Neural cell (in vitro differentiated cells): ENCODE data around the gene ASTN1. TPM values are rescaled to one million over a fixed set of nuclear protein-coding genes. Genes with fewer than 3 reads are reported as not detected.

Experiments used
- H2AFZ ChIP-seq: fragments of 200-600, 300-800 bp; sonication (generic), shearing (Covaris generic); 2 replicates; pipeline ENCODE4 v1.6.0; 2014; ENCODE audit warnings: low read depth, mild to moderate bottlenecking, antibody characterized with exemption, low read length, moderate library complexity
- H3F3A ChIP-seq: fragments of 200-600 bp; shearing (Covaris generic); 2 replicates; pipeline ENCODE4 v1.6.1; 2016; ENCODE audit warnings: mild to moderate bottlenecking, moderate library complexity, mixed read lengths, antibody characterized with exemption, low read length; ENCODE audit not compliant: insufficient read depth, poor library complexity, severe bottlenecking
- H3K27ac ChIP-seq: fragments of 200-600, 300-800 bp; sonication (generic), shearing (Covaris generic); 2 replicates; pipeline ENCODE4 v1.5.1; 2014; ENCODE audit warnings: mild to moderate bottlenecking, low read length, moderate library complexity
- H3K27me3 ChIP-seq: fragments of 300-800, 200-600 bp; sonication (generic), shearing (Covaris generic); 2 replicates; pipeline ENCODE4 v1.6.0; 2014; ENCODE audit warnings: mild to moderate bottlenecking, low read depth, low read length, moderate library complexity; ENCODE audit not compliant: insufficient read depth
- H3K36me3 ChIP-seq: fragments of 300-800, 200-600 bp; sonication (generic), shearing (Covaris generic); 2 replicates; pipeline ENCODE4 v1.5.1; 2014; ENCODE audit warnings: mild to moderate bottlenecking, antibody characterized with exemption, low read length, moderate library complexity; ENCODE audit not compliant: insufficient read depth
- H3K4me2 ChIP-seq: fragments of 300-800, 200-600 bp; sonication (generic), shearing (Covaris generic); 2 replicates; pipeline ENCODE4 v1.6.0; 2014; ENCODE audit warnings: mild to moderate bottlenecking, low read length
- H3K4me3 ChIP-seq: fragments of 300-800, 200-600 bp; sonication (generic), shearing (Covaris generic); 2 replicates; pipeline ENCODE4 v1.5.1; 2014; ENCODE audit warnings: mild to moderate bottlenecking, low read length, moderate library complexity
- H3K79me2 ChIP-seq: fragments of 200-600 bp; shearing (Covaris generic); replicated peaks from 2 replicates; pipeline ENCODE4 v1.6.0; 2014; ENCODE audit warnings: mild to moderate bottlenecking, low read length, moderate library complexity; ENCODE audit not compliant: insufficient read depth
- H3K9ac ChIP-seq: fragments of 300-800, 200-600 bp; sonication (generic), shearing (Covaris generic); 2 replicates; pipeline ENCODE4 v1.6.1; 2016; ENCODE audit warnings: mild to moderate bottlenecking, low read length, mixed read lengths
- H3K9me2 ChIP-seq: fragments of 200-600 bp; shearing (Covaris generic); 2 replicates; pipeline ENCODE4 v1.6.1; 2016; ENCODE audit warnings: mild to moderate bottlenecking, low read length, mixed read lengths; ENCODE audit not compliant: insufficient read depth
- H3K9me3 ChIP-seq: fragments of 200-600, 300-800 bp; sonication (generic), shearing (Covaris generic); 2 replicates; pipeline ENCODE4 v1.6.1; 2016; ENCODE audit warnings: mild to moderate bottlenecking, mixed run types, low read length, moderate library complexity, mixed read lengths
- H4K20me1 ChIP-seq: fragments of 200-600 bp; shearing (Covaris generic); 2 replicates; pipeline ENCODE4 v1.6.1; 2016; ENCODE audit warnings: mild to moderate bottlenecking, mixed run types; ENCODE audit not compliant: insufficient read depth
- CTCF ChIP-seq: fragments of 450-650 bp; IDR thresholded peaks from 2 replicates; pipeline ENCODE4 v1.5.1; 2014; ENCODE audit warnings: antibody characterized with exemption, mild to moderate bottlenecking, moderate library complexity; ENCODE audit not compliant: poor library complexity, severe bottlenecking
- EP300 ChIP-seq: fragments of 450-650 bp; conservative IDR thresholded peaks from 2 replicates; pipeline ENCODE4 v1.6.1; 2014; ENCODE audit warnings: antibody characterized with exemption, mild to moderate bottlenecking, moderate library complexity; ENCODE audit not compliant: poor library complexity, severe bottlenecking
- EZH2 ChIP-seq: fragments of 200-600, 300-800 bp; shearing (Covaris generic), sonication (generic); IDR thresholded peaks from 2 replicates; pipeline ENCODE4 v1.6.1; 2014; ENCODE audit warnings: antibody characterized with exemption, low read length, borderline replicate concordance, mild to moderate bottlenecking; ENCODE audit not compliant: insufficient read depth, poor library complexity, severe bottlenecking
- MXI1 ChIP-seq: fragments of 450-650 bp; conservative IDR thresholded peaks from 2 replicates; pipeline ENCODE4 v1.6.1; 2014; ENCODE audit warnings: antibody characterized with exemption, mild to moderate bottlenecking; ENCODE audit not compliant: poor library complexity, severe bottlenecking
- POLR2AphosphoS5 ChIP-seq: IDR thresholded peaks from 2 replicates; pipeline ENCODE4 v1.6.1; 2012
- RAD21 ChIP-seq: fragments of 450-650 bp; conservative IDR thresholded peaks from 2 replicates; pipeline ENCODE4 v1.6.1; 2014; ENCODE audit warnings: antibody characterized with exemption, mild to moderate bottlenecking, moderate library complexity
- REST ChIP-seq: IDR thresholded peaks from 2 replicates; pipeline ENCODE4 v1.6.1; 2012; ENCODE audit warnings: borderline replicate concordance
- SMC3 ChIP-seq: fragments of 450-650 bp; conservative IDR thresholded peaks from 2 replicates; pipeline ENCODE4 v1.6.1; 2014; ENCODE audit warnings: antibody characterized with exemption, mild to moderate bottlenecking, moderate library complexity; ENCODE audit not compliant: poor library complexity
- TAF1 ChIP-seq: IDR thresholded peaks from 2 replicates; pipeline ENCODE4 v1.6.1; 2012; ENCODE audit warnings: low read depth
- polyA plus RNA-seq: library from polyadenylated mRNA; depleted of rRNA; stranded (reverse); fragments of >200 nt; gene quantifications from 2 replicates; pipeline ENCODE4 v1.2.3, GENCODE V29; 2014

ASTN1 gene
- polyA plus RNA-seq, 1 donor from 2014 or later, result 33.4 TPM

GRCh38 chr1:176850871-176851270 is 313.6 kb downstream of the ASTN1 start:
- Histone ChIP-seq H3K4me2 (no peak overlapping the region), H3K36me3 (no peaks in the 10 kb centered on the region), H3K9me2 (no peaks in the 10 kb centered on the region), H3K79me2 (no peaks in the 10 kb centered on the region), H3K27ac (no peak overlapping the region), H3K9ac (no peak overlapping the region), H3K9me3 (no peaks in the 10 kb centered on the region), H2AFZ (no peak overlapping the region), H3K4me3 (no peak overlapping the region), H3K27me3 (no peaks in the 10 kb centered on the region), H4K20me1 (no peaks in the 10 kb centered on the region), H3F3A (no peaks in the 10 kb centered on the region)
- TF ChIP-seq CTCF, result no peak
- no peak for TF ChIP-seq EP300
- TF ChIP-seq RAD21, result no peak
- no peak for TF ChIP-seq REST
- no peak for TF ChIP-seq TAF1
- TF ChIP-seq EZH2, result no peak
- TF ChIP-seq MXI1, result no peak
- no peak for TF ChIP-seq SMC3
- TF ChIP-seq POLR2AphosphoS5, result no peak

DNA sequence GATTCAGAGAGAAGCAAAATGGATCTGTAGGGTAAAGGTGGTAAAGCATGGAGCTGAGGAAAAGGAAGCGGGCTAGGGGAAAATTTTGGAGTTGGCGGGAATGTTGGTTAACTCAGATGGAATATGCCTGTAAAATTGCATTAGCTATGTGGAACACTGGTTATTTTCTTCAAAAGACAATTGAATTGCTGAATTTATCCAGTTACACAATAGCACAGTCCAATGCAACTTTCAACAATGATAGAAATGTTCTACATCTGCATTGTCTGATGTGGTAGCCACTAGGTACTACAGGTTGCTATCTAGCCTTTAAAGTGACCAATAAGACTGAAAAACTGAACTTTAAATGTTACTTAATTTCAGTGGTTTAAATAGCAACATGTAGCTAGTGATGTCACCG is 315.2 kb downstream of the ASTN1 start:
- no peaks in the 10 kb centered on the region for H3K79me2 ChIP-seq
- no peak overlapping the region for H3K27ac ChIP-seq
- no peak overlapping the region for H3K4me2 ChIP-seq
- H3K9ac ChIP-seq, result no peak overlapping the region
- no peaks in the 10 kb centered on the region for H3K36me3 ChIP-seq
- no peaks in the 10 kb centered on the region for H3K27me3 ChIP-seq
- no peaks in the 10 kb centered on the region for H3F3A ChIP-seq
- no peaks in the 10 kb centered on the region for H4K20me1 ChIP-seq
- no peaks in the 10 kb centered on the region for H3K9me2 ChIP-seq
- no peak overlapping the region for H2AFZ ChIP-seq
- TF ChIP-seq RAD21, result no peak
- TF ChIP-seq POLR2AphosphoS5, result no peak
- TF ChIP-seq SMC3, result no peak
- TF ChIP-seq CTCF, result no peak
- TF ChIP-seq REST, result no peak
- no peak for TF ChIP-seq EP300
- no peak for TF ChIP-seq EZH2
- TF ChIP-seq MXI1, result no peak
- no peak overlapping the region for H3K4me3 ChIP-seq
- H3K9me3 ChIP-seq, result no peaks in the 10 kb centered on the region
